ENCODE data around the gene CTU2.

Gene CTU2

GRCh38 chr16:88750854-88751253 is 44.6 kb downstream of the CTU2 start:
- no peak overlapping the region for H3K4me3 ChIP-seq (ENCODE audit: low read depth, low read length)
- no peak for TF ChIP-seq CTCF (IDR thresholded peaks at IDR 0.05; ENCODE audit: low read depth, low read length)

GRCh38 chr16:88752386-88753002 is 46.2 kb downstream of the CTU2 start:
- no peak overlapping the region for H3K4me3 ChIP-seq (ENCODE audit: low read depth, low read length)
- no peak for TF ChIP-seq CTCF (IDR thresholded peaks at IDR 0.05; ENCODE audit: low read depth, low read length)

GRCh38 chr16:88753191-88753590 is 46.9 kb downstream of the CTU2 start:
- H3K4me3 ChIP-seq (ENCODE audit: low read depth, low read length): no peak overlapping the region
- TF ChIP-seq CTCF (IDR thresholded peaks at IDR 0.05; ENCODE audit: low read depth, low read length): no peak

- H3K4me3 ChIP-seq (ENCODE audit: low read depth, low read length): no peak overlapping the region
- no peak for TF ChIP-seq CTCF (IDR thresholded peaks at IDR 0.05; ENCODE audit: low read depth, low read length)
These were observed 47.3 kb downstream of the CTU2 start for GRCh38 chr16:88753602-88754001.

- H3K4me3 ChIP-seq (ENCODE audit: low read depth, low read length): no peak overlapping the region
- no peak for TF ChIP-seq CTCF (IDR thresholded peaks at IDR 0.05; ENCODE audit: low read depth, low read length)
These were observed 48.0 kb downstream of the CTU2 start for GRCh38 chr16:88754109-88754911.

GRCh38 chr16:88754912-88755744 is 48.8 kb downstream of the CTU2 start:
- H3K4me3 ChIP-seq (ENCODE audit: low read depth, low read length): peak overlapping the region; percentile 5; the same call in 1 of the 2 replicates
- peak; percentile 29; the same call in 1 of the 2 replicates for TF ChIP-seq CTCF (IDR thresholded peaks at IDR 0.05; ENCODE audit: low read depth, low read length)

All from WI38 (cell line).